Spleen (tissue), 11 donors: ENCODE data around the gene SST. TPM values are rescaled to one million over a fixed set of nuclear protein-coding genes. Genes with fewer than 3 reads are reported as not detected.

ENCODE experiments used
- DNase-seq: peaks from one replicate; pipeline ENCODE4 v3.0.0-alpha.2; 2020
- H3K27ac ChIP-seq, 8 donors: fragments of 200-600 bp; sonication (generic) in 7 of 8; 1 replicate in 4 of 8; 2 replicates in 4 of 8; pipeline versions ENCODE4 v1.5.0 to v1.8.0; 2016 to 2021; ENCODE audit warnings: inconsistent platforms in 4 of 8, mild to moderate bottlenecking in 4 of 8, moderate library complexity in 1 of 8
- H3K27me3 ChIP-seq, 7 donors: fragments of 200-600 bp; sonication (generic) in 6 of 7; replicated peaks in 1 of 7; 1 replicate in 4 of 7; 2 replicates in 3 of 7; pipeline versions ENCODE4 v1.5.0 to v1.8.0; 2016 to 2021; ENCODE audit warnings: inconsistent platforms in 3 of 7, mild to moderate bottlenecking in 1 of 7
- H3K36me3 ChIP-seq, 6 donors: fragments of 200-600 bp; sonication (generic) in 5 of 6; 1 replicate in 4 of 6; 2 replicates in 2 of 6; pipeline versions ENCODE4 v1.5.0 to v1.8.0; 2016 to 2021; ENCODE audit warnings: inconsistent platforms in 2 of 6
- H3K4me1 ChIP-seq, 6 donors: fragments of 200-600 bp; sonication (generic) in 5 of 6; 1 replicate in 3 of 6; 2 replicates in 3 of 6; pipeline versions ENCODE4 v1.5.0 to v1.8.0; 2016 to 2021; ENCODE audit warnings: inconsistent platforms in 3 of 6
- H3K4me3 ChIP-seq, 8 donors: fragments of 200-600 bp; sonication (generic) in 7 of 8; 1 replicate in 4 of 8; 2 replicates in 4 of 8; pipeline versions ENCODE4 v1.5.0 to v1.8.0; 2016 to 2021; ENCODE audit warnings: inconsistent platforms in 4 of 8, mild to moderate bottlenecking in 4 of 8, moderate library complexity in 2 of 8
- H3K9me3 ChIP-seq, 8 donors: fragments of 200-600 bp; sonication (generic) in 7 of 8; 1 replicate in 4 of 8; 2 replicates in 4 of 8; pipeline versions ENCODE4 v1.5.0 to v1.8.0; 2016 to 2021; ENCODE audit warnings: inconsistent platforms in 4 of 8
- POLR2A ChIP-seq, 3 donors: fragments of 450-650 bp; IDR thresholded peaks; one replicate each; pipeline ENCODE4 v1.5.1; 2017; ENCODE audit warnings: antibody characterized with exemption in 3 of 3, mild to moderate bottlenecking in 1 of 3
- POLR2AphosphoS5 ChIP-seq, 3 donors: sonication (generic); formaldehyde crosslinking; IDR thresholded peaks; one replicate each; pipeline ENCODE4 v1.5.1; 2017; ENCODE audit warnings: antibody characterized with exemption in 3 of 3
- WGBS, 5 donors: extraction: QIAGEN DNeasy Blood & Tissue Kit in 3 of 5; methylation state at CpG; one replicate each; pipeline versions ENCODE4 v1.1.5 to v1.1.7; 2013 to 2018; 5-methylcytosine and 5-hydroxymethylcytosine counted together
- intact Hi-C: fragments of 100-400 bp; cut with DNase I; formaldehyde crosslinking; loops from one replicate; pipeline ENCODE4 v1.15.0; 2023; ENCODE audit warnings: low total_unique reads
- polyA plus RNA-seq, 3 donors: library from polyadenylated mRNA; stranded (reverse); fragments of 200-250 nt; gene quantifications; one replicate each; pipeline ENCODE4 v1.2.1, GENCODE V29; 2013
- total RNA-seq, 7 donors: library from RNA; depleted of rRNA in 3 of 7; stranded (reverse); fragments of >200 nt in 3 of 7; fragmentation: NEBNext Ultra II Directional in 4 of 7; extraction: Animal tissue kit (Norgen Biotek cat#: 25700) in 4 of 7; gene quantifications; one replicate each; pipeline versions ENCODE4 v1.1.0 to v1.2.1, GENCODE V29; 2016 to 2021
- TF ChIP-seq, protein P1 (sequence below), 11 experiments: fragments of 200-600 bp in 7 of 11; fragments of 450-650 bp in 4 of 11; sonication (generic) in 4 of 11; IDR thresholded peaks in 8 of 11; conservative IDR thresholded peaks in 3 of 11; 1 replicate in 7 of 11; 2 replicates in 4 of 11; pipeline versions ENCODE4 v1.4.0 to v1.8.0; 2016 to 2021; ENCODE audit warnings: antibody characterized with exemption in 11 of 11, inconsistent platforms in 4 of 11, mild to moderate bottlenecking in 1 of 11
- donor health status: healthy with polysubstance abuse.
- donor health status: DM: no; HTN: no; CAD: no; lungs with moderate emphysema.
- donor health status: DM: no; HTN: no; CAD: no.
- donor health status: Bipolar disorder and iron deficiency.
- donor health status: healthy.
- donor health status: DM: no; HTN: no; CAD: no.
- donor health status: DM: yes; HTN: yes; CAD: no.

The SST gene
- total and polyA plus RNA-seq, 10 donors: 0.26 to 0.52 TPM; not detected in 8

DNA sequence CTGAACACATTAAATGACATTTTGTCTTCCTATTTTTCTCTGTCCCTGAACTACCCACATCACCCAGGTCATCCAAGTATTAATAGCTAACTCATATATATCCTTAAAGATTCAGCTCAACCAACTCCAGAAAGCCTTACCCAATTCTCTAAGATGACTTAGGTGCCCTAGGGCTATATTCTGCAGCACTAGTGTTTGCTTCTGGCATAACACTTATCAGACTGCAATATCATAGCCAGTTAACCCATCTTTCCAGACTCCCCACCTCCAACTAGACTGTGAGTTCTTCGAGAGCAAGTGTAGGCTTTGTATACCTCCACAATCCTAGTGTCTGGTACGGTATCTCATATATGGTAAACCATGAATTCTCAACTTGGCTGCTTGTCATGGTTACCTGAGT, 50.7 kb downstream of the SST start:
- Histone ChIP-seq H3K27me3 (peaks cover 0 to 21% (median 0%) of the 10 kb centered on the region in 7 donors), H3K9me3 (no peaks in the 10 kb centered on the region), H3K27ac (no peak overlapping the region), H3K36me3 (no peaks in the 10 kb centered on the region), H3K4me3 (no peak overlapping the region), H3K4me1 (no peaks in the 10 kb centered on the region)
- TF ChIP-seq POLR2AphosphoS5 (IDR thresholded peaks at IDR 0.05): no peak
- TF ChIP-seq POLR2A (IDR thresholded peaks at IDR 0.05): no peak
- TF ChIP-seq, protein P1, sequence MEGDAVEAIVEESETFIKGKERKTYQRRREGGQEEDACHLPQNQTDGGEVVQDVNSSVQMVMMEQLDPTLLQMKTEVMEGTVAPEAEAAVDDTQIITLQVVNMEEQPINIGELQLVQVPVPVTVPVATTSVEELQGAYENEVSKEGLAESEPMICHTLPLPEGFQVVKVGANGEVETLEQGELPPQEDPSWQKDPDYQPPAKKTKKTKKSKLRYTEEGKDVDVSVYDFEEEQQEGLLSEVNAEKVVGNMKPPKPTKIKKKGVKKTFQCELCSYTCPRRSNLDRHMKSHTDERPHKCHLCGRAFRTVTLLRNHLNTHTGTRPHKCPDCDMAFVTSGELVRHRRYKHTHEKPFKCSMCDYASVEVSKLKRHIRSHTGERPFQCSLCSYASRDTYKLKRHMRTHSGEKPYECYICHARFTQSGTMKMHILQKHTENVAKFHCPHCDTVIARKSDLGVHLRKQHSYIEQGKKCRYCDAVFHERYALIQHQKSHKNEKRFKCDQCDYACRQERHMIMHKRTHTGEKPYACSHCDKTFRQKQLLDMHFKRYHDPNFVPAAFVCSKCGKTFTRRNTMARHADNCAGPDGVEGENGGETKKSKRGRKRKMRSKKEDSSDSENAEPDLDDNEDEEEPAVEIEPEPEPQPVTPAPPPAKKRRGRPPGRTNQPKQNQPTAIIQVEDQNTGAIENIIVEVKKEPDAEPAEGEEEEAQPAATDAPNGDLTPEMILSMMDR (IDR thresholded peaks at IDR 0.05 in 8 of 11, conservative IDR thresholded peaks at IDR 0.05 in 3 of 11): no peak
- WGBS, 5 donors: 69 to 90% (median 85%) methylated on average over 2 of the region's 2 CpGs
- intact Hi-C loops: no loop called here
- DNase-seq: no peak

Other genes with a start within 250 kb of the SST start
- not detected for gene RTP2, start 32.2 kb upstream of the SST start, total RNA-seq
- not detected for gene RTP2, start 32.2 kb upstream of the SST start, polyA plus RNA-seq
- 100 to 1,000 TPM in 6 of 7 donors, 10 to 100 TPM in 1; 84.4 to 444 (median 168) TPM for gene BCL6, start 75.1 kb upstream of the SST start, total RNA-seq
- 10 to 100 TPM in 2 of 3 donors, 1 to 10 TPM in 1; 9.5 to 13.9 (median 12.0) TPM for gene BCL6, start 75.1 kb upstream of the SST start, polyA plus RNA-seq